CD1c-positive myeloid dendritic cell (primary cell): Measurements from ENCODE around the gene CDH4.

Experiments used
- DNase-seq: peaks from one replicate; pipeline ENCODE4 v3.0.0-alpha.2; 2016; ENCODE audit errors: extremely low spot score

CDH4 gene

DNA sequence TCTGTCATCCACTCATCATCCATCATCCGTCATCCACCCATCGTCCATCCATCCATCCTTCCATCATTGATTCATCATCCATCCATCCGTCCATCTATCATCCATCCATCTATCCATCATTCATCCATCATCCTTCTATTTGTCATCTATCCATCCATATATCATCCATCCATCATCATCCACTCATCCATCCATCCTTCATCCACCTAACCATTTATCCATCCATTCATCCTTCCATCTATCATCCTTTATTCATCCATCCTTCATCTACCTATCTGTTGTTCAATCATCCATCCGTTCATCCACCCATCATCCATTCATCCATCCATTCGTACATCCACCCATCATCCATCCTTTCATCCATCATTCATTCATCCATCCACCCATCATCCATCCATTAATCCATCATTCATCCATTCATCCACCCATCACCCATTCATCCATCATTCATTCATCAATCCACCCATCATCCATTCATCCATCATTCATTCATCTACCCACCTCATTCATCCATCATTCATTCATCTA is 266.4 kb downstream of the CDH4 start:
- DNase-seq: no peak

- no peak for DNase-seq
Measured at GRCh38 chr20:61519488-61519887, 267.4 kb downstream of the CDH4 start.

DNA sequence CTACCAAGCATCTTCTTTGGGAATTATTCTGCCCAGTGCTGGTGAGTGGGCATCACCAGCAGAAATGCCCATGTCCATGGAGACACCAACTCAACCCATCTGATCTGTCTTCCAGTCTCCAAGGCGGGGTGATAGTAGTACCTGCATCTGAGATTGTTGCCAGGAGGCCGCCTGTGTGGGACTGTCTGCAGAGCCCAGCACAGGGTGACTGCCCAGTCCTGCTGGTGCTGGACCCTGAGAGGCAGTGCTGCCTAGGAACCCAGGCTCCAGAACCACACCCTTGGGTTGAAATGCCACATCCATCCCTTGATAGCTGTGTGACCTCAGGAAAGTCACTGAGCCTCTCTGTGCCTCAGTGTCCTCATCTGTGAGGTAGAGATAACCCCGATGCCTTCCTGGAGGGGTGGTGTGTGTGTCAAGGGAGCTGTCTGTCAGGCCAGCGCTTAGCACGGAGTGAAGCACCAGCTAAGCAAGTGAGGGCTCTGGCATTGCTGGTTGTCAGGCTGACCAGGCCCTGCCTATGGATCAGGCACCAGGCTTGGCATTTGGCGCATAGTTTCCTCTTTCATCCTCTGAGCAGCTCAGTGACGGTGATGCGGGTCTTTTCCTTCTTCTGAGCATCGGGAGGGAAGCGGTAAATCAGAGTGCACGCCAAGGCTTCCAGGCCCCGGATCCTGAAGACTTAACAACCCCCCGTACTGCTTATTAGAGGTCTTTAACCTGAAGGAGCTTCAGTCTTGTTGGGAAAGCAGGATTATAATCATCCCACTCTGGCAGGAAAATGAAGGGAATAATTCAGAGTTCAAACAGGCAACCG is 268.2 kb downstream of the CDH4 start:
- DNase-seq: no peak

DNA sequence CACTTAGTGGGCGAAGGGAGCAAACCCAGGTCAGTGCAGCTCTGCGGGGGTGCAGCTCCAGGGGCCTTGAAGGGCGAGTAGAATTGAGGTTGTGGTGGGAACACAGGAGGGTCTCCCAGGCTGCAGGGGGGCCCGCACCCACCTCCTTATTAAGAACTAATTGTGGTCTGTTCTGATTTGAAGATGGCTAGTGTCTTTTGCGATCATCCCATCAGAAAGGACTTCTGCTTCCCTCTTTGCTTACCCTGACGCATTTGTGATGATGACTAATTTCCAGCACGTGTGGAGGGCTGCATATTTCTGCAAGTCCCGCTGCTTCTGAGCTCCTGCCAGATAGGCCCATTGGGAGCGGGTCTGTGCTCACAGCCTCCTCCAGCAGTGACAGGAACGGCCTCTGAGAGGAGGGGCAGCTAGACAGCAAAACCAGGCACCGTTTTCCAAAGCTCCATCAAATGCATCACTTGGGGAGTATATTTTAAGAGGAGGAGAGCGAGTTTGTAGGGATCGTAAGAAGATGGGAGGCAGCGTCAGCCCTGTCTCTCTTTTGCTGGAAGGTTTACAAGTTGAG is 268.9 kb downstream of the CDH4 start:
- no peak for DNase-seq

GRCh38 chr20:61521687-61522420 is 269.8 kb downstream of the CDH4 start:
- DNase-seq: no peak

- DNase-seq: no peak
Measured at GRCh38 chr20:61522498-61523090, 270.5 kb downstream of the CDH4 start.

GRCh38 chr20:61523145-61523544 is 271.1 kb downstream of the CDH4 start:
- no peak for DNase-seq

- DNase-seq: no peak
Measured at GRCh38 chr20:61524951-61525666, 273.0 kb downstream of the CDH4 start.

DNA sequence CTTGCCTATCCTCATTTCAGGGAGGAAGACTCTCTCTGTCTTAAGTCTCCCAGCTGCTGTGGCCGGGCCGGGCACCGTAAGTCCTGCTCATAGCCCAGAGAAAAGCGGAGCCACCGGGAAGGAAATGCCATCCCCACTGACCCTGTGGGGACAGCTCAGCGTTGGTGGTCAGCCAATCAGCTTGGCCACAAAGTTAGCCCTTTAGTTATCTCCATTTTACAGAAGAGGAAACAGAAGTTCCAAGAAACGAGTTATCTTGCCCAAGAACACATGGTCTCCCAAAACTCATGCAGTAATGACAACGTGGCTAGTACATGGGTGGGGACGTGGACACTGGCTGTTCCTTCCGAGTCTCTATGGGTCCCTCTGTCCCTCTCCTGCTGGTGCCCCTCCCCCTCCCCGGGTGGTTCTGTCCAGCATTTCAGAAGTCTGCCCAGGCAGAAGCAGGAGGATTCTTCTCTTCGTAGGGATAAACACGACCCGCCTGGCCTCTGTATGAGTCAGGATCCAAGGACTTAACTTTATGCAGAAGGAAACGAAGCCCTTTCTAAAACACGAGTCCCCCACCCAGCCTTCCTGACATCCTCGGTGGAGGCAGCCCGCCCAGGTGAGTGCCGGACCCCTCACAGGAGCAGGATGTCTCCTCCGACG is 273.8 kb downstream of the CDH4 start:
- DNase-seq: no peak

DNA sequence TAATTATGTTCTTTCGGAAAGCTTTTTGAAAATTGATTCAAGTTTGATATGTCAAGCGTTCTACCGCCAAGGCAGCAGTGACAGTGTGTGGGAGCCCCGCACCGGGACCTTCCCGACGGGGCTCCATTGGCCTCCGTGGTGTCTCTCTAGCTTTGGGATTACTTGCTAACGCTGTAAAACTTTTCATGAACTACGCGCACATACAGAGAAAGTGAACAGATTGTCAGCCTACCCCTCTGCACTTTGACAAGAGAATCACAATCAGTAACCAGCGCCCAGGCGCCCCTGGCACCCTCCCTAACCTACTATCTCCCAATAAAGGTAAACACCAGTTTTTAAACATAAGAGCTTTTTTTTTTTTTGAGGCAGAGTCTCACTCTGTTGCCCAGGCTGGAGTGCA is 274.8 kb downstream of the CDH4 start:
- DNase-seq: no peak

DNA sequence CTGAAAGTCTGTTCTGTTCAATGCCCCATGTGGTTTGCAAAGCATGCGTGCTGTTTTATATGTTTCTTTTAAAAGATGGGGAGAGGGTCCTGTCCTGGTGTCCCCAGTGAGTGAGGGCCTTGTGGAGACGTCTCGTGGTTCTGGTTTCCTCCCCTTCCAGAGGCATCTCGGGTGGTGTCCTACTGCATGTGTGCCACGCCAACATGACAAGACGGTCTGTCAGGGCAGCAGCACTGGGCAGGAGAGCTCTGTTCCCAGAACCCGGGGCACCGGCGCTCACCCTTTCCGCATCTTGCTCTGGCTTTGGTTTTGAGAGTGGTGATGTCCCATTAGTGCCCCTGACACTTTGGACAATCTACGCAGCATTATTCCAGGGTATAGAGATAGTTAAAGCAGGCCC is 275.6 kb downstream of the CDH4 start:
- no peak for DNase-seq

- no peak for DNase-seq
Measured at GRCh38 chr20:61528591-61528990, 276.5 kb downstream of the CDH4 start.

DNA sequence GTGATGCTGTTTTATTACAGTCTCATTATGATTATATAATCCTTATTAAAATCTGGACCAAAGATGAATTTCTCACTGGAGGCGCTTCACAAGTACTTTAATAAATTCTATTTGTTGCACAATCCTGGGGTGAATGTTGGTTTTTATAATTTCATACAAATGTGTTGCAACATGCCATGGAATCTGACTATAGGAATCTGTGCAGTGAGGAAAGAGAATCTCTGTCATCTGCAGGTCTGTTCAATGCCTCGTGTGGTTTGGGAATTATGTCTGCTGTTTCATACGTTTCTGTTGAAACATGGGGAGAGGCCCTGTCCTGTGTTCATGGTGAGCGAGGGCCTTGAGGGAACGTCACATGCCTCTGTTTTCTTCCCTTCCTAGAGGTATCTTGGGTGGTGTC is 277.3 kb downstream of the CDH4 start:
- DNase-seq: no peak

- DNase-seq: no peak
Measured at GRCh38 chr20:61531553-61532345, 279.7 kb downstream of the CDH4 start.

DNA sequence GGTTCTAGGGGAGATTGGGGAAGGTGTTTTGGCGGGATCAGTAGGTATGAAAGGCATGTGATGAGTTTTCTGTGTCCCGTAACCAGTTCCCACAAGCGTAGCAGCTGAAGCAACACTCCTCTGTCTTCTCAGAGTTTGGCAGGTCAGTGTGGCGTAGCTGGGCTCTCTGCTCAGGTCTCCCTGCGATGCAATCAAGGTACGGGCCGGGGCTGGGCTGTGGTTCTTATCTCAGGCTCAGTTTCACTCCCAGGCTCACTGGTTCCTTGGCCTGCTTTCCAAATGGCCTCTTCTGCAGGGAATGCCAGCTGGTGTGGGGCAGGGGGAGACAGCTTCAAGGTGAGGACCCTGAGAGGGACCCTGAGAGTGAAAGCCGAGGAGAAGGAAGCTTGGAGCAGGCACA is 280.7 kb downstream of the CDH4 start:
- no peak for DNase-seq

DNA sequence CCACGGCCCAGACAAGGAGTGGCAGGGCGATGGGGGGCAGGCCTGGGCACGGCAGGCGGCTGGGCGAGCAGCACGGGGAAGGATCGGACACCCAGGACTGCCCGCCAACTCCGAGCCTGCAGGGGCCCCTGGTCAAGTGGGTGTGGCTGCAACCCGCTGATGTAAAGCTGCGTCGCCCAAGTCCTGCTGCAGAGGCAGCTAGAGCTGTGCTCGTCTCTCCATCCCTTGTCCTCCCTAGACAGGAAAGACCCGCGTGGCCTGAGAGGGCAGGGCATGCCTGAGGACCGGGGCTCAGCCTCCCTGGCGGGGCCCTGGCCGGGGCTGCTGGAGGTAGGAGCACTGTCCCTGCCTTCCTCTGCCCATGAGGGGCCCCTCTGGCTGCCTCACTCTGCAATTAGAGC is 281.2 kb downstream of the CDH4 start:
- DNase-seq: no peak

- no peak for DNase-seq
Measured at GRCh38 chr20:61534346-61534745, 282.3 kb downstream of the CDH4 start.

GRCh38 chr20:61535091-61535490 is 283.0 kb downstream of the CDH4 start:
- DNase-seq: no peak

DNA sequence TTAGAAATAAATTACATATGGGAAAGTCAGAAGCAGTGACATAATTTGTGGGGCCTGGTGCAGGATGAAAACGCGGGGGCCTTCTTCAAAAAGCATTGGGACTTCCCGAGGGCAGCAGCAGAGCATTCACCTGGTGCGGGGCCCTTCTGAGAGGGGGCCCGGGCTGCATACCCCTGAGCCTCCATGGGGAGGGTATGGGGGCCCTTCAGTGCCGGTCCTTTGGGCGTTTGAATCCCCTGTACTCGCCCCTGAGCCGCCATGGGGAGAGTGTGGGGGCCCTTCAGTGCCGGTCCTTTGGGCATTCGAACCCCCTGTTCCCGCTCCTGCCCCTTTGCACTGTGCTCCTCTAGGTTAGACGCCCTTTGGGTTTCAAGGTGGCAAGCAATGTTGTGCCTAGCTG is 283.5 kb downstream of the CDH4 start:
- no peak for DNase-seq

DNA sequence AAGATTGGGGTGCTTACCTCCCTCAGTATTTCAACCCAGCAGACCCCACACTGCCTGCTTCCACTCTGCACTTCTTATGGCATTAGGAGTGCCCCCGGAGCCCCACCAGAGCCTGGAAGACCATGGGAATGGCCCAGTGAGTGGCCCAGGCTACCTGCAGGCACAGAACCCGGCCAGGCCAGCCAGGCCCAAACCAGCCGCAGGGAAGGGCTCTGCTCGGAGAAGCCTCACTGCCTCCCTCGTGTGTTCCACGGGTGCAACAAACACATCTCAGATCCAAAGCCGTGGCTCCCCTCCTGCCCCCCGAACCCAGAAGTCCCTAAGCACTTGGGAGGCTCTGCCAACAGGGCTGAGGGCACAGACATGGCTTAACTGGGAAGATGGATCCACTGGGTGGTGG is 283.9 kb downstream of the CDH4 start:
- DNase-seq: no peak
